Suprapubic skin (tissue), 3 donors: ENCODE measurements around the gene UBR7.

ENCODE experiments used
- POLR2A ChIP-seq, 2 donors: fragments of 450-650 bp; IDR thresholded peaks; one replicate each; pipeline ENCODE4 v1.6.1; 2017; ENCODE audit warnings: antibody characterized with exemption in 2 of 2, mild to moderate bottlenecking in 2 of 2, moderate library complexity in 2 of 2
- TF ChIP-seq, protein P1 (sequence below), 2 donors: fragments of 200-600 bp in 1 of 2; fragments of 450-650 bp in 1 of 2; sonication (generic) in 1 of 2; IDR thresholded peaks; one replicate each; pipeline ENCODE4 v1.5.1; 2016 to 2019; ENCODE audit warnings: antibody characterized with exemption in 2 of 2, mild to moderate bottlenecking in 1 of 2, moderate library complexity in 1 of 2

DNA sequence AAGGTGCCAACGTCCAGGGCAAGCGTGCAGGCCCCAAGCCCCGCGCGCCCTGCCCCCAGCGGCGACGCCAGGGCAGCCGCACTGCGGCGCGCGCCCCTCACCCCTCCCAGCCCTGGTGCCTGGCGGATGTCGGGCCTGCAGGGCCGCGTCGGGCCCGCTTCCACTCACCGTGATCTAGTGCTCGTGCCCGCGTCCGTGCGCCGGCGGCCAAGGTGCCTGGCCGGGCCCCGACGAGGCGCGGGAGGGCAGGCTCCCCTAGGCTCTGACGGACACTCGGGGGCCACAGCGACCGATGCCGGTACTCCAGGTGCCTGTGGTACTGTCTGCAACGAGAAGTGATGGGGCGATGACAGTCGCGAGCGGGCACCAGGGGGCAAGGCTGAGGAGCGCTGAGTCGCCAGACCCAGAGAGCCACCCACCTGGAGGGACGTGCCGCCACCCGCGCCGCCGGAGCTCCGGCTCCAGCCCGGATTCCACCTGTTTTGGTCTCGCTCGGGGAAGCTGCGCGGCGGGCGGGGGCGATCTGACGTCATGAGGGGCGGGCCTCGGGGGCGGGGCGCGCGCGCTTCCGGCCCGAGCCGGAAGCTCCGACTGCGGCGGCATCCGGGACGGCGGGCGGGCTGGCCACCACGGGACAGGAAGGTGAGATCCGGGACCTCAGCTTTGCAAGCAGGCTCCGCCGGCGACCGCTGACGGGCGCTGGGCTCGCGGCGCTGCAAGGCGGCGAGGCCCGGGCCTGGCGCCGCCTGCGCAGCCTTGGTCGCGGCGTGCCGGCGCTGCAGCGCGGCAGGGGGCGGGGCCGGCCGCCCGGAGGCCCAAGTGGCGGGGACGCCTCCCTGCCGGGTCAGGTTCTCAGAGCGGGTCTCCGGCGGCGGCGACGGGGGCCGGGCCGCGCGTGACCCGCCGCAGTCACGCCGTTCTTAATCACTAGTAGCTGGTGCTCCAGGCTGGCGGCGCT, 22.4 kb upstream of the UBR7 start, which contains the start of the genes LYSET and MOAP1:
- TF ChIP-seq, protein P1, sequence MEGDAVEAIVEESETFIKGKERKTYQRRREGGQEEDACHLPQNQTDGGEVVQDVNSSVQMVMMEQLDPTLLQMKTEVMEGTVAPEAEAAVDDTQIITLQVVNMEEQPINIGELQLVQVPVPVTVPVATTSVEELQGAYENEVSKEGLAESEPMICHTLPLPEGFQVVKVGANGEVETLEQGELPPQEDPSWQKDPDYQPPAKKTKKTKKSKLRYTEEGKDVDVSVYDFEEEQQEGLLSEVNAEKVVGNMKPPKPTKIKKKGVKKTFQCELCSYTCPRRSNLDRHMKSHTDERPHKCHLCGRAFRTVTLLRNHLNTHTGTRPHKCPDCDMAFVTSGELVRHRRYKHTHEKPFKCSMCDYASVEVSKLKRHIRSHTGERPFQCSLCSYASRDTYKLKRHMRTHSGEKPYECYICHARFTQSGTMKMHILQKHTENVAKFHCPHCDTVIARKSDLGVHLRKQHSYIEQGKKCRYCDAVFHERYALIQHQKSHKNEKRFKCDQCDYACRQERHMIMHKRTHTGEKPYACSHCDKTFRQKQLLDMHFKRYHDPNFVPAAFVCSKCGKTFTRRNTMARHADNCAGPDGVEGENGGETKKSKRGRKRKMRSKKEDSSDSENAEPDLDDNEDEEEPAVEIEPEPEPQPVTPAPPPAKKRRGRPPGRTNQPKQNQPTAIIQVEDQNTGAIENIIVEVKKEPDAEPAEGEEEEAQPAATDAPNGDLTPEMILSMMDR (IDR thresholded peaks at IDR 0.05), result peak in 1 of 2 donors; percentile 25
- peak; percentile 40 to 44 for TF ChIP-seq POLR2A (IDR thresholded peaks at IDR 0.05)
